GM12891 (cell line): ENCODE data around the gene RBBP4.

ENCODE experiments used
- PAX5 ChIP-seq: IDR thresholded peaks from 2 replicates; pipeline ENCODE4 v1.6.1; 2011; ENCODE audit warnings: low read length, moderate library complexity, mild to moderate bottlenecking; ENCODE audit not compliant: insufficient read depth, severe bottlenecking
- POLR2A ChIP-seq: IDR thresholded peaks from 2 replicates; pipeline ENCODE4 v1.6.1; 2011; ENCODE audit warnings: low read depth, low read length, control low read depth
- POLR2AphosphoS5 ChIP-seq: IDR thresholded peaks from 2 replicates; pipeline ENCODE4 v1.6.1; 2011; ENCODE audit warnings: low read depth, low read length, control low read depth
- POU2F2 ChIP-seq: IDR thresholded peaks from 2 replicates; pipeline ENCODE4 v1.6.1; 2011; ENCODE audit warnings: low read depth, mild to moderate bottlenecking, control low read depth, low read length, moderate library complexity
- SPI1 ChIP-seq: IDR thresholded peaks from 2 replicates; pipeline ENCODE4 v1.6.1; 2011; ENCODE audit warnings: low read depth, low read length, control low read depth
- TAF1 ChIP-seq: IDR thresholded peaks from 2 replicates; pipeline ENCODE4 v1.6.1; 2011; ENCODE audit warnings: low read depth, low read length, control low read depth

DNA sequence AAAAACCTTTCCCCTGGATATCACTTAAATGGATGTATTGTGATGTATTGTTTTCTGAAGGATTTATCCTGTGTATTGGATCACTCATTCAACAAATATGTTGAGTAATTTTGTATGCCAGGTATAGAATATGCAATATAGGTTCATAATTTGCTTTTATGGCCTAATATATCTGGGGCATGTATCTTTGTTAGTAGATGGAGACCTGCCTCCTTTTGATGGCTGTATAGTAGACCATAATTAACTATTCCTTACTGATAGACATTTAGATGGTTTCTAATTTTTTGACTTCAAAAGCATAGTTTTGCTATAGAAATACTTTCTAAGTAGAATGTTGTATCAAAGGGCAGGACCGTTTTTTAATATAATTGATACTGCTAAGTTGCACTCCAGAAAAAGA lies 8.6 kb downstream of the RBBP4 start:
- TF ChIP-seq POLR2AphosphoS5 (no peak), POLR2A (no peak), PAX5 (no peak), TAF1 (no peak), SPI1 (no peak), POU2F2 (no peak)
